ENCODE measurements around the gene SZRD1. TPM values are rescaled to one million over a fixed set of nuclear protein-coding genes. Genes with fewer than 3 reads are reported as not detected.

SZRD1 gene
- total RNA-seq, 1 experiment from 2014 or later, result 79.2 TPM

GRCh38 chr1:16387201-16388188, 20.5 kb downstream of the SZRD1 start:
- DNase-seq (ENCODE audit: low read depth, low spot score), result no peak
- in situ Hi-C loops (cut with HindIII; ENCODE audit: low pct_unique_long_range_greater_than_20kb, low sequenced_read_pairs), result no loop called here

- no peak for DNase-seq (ENCODE audit: low read depth, low spot score)
- in situ Hi-C loops (cut with HindIII; ENCODE audit: low pct_unique_long_range_greater_than_20kb, low sequenced_read_pairs), result no loop called here
These were observed 24.4 kb downstream of the SZRD1 start for GRCh38 chr1:16391411-16391810.

- no peak for DNase-seq (ENCODE audit: low read depth, low spot score)
These were observed 25.9 kb downstream of the SZRD1 start for GRCh38 chr1:16392740-16393569.

GRCh38 chr1:16393570-16394521, 26.8 kb downstream of the SZRD1 start:
- in situ Hi-C loops (cut with HindIII; ENCODE audit: low pct_unique_long_range_greater_than_20kb, low sequenced_read_pairs), result no loop called here
- no peak for DNase-seq (ENCODE audit: low read depth, low spot score)

More at GRCh38 chr1:16392740-16393569, 25.9 kb downstream of the SZRD1 start:
- in situ Hi-C loops (cut with HindIII; ENCODE audit: low pct_unique_long_range_greater_than_20kb, low sequenced_read_pairs), result no loop called here

- no peak for DNase-seq (ENCODE audit: low read depth, low spot score)
- in situ Hi-C loops (cut with HindIII; ENCODE audit: low pct_unique_long_range_greater_than_20kb, low sequenced_read_pairs), result no loop called here
These were observed 27.9 kb downstream of the SZRD1 start for GRCh38 chr1:16394977-16395376.

GRCh38 chr1:16396591-16396990, 29.5 kb downstream of the SZRD1 start:
- no peak for DNase-seq (ENCODE audit: low read depth, low spot score)

GRCh38 chr1:16397120-16397519, 30.1 kb downstream of the SZRD1 start:
- DNase-seq (ENCODE audit: low read depth, low spot score), result no peak
- in situ Hi-C loops (cut with HindIII; ENCODE audit: low pct_unique_long_range_greater_than_20kb, low sequenced_read_pairs), result no loop called here

More at GRCh38 chr1:16396591-16396990, 29.5 kb downstream of the SZRD1 start:
- in situ Hi-C loops (cut with HindIII; ENCODE audit: low pct_unique_long_range_greater_than_20kb, low sequenced_read_pairs), result no loop called here

- in situ Hi-C loops (cut with HindIII; ENCODE audit: low pct_unique_long_range_greater_than_20kb, low sequenced_read_pairs), result no loop called here
- DNase-seq (ENCODE audit: low read depth, low spot score), result no peak
These were observed 31.4 kb downstream of the SZRD1 start for GRCh38 chr1:16398371-16398953.

GRCh38 chr1:16402742-16403141, 35.7 kb downstream of the SZRD1 start:
- in situ Hi-C loops (cut with HindIII; ENCODE audit: low pct_unique_long_range_greater_than_20kb, low sequenced_read_pairs), result no loop called here
- DNase-seq (ENCODE audit: low read depth, low spot score), result no peak

- in situ Hi-C loops (cut with HindIII; ENCODE audit: low pct_unique_long_range_greater_than_20kb, low sequenced_read_pairs), result no loop called here
- no peak for DNase-seq (ENCODE audit: low read depth, low spot score)
These were observed 38.4 kb downstream of the SZRD1 start for GRCh38 chr1:16405441-16405840.

- in situ Hi-C loops (cut with HindIII; ENCODE audit: low pct_unique_long_range_greater_than_20kb, low sequenced_read_pairs), result no loop called here
These were observed 39.8 kb downstream of the SZRD1 start for GRCh38 chr1:16406868-16407267.

GRCh38 chr1:16409536-16410152, 42.6 kb downstream of the SZRD1 start:
- in situ Hi-C loops (cut with HindIII; ENCODE audit: low pct_unique_long_range_greater_than_20kb, low sequenced_read_pairs), result no loop called here
- DNase-seq (ENCODE audit: low read depth, low spot score), result no peak

More at GRCh38 chr1:16406868-16407267, 39.8 kb downstream of the SZRD1 start:
- DNase-seq (ENCODE audit: low read depth, low spot score), result no peak

GRCh38 chr1:16410803-16411202, 43.8 kb downstream of the SZRD1 start:
- no peak for DNase-seq (ENCODE audit: low read depth, low spot score)
- in situ Hi-C loops (cut with HindIII; ENCODE audit: low pct_unique_long_range_greater_than_20kb, low sequenced_read_pairs), result no loop called here

GRCh38 chr1:16413191-16413590, 46.1 kb downstream of the SZRD1 start:
- in situ Hi-C loops (cut with HindIII; ENCODE audit: low pct_unique_long_range_greater_than_20kb, low sequenced_read_pairs), result no loop called here
- DNase-seq (ENCODE audit: low read depth, low spot score), result peak; percentile 76

- in situ Hi-C loops (cut with HindIII; ENCODE audit: low pct_unique_long_range_greater_than_20kb, low sequenced_read_pairs), result no loop called here
These were observed 51.9 kb downstream of the SZRD1 start for GRCh38 chr1:16418823-16419425.

GRCh38 chr1:16420424-16421118, 53.5 kb downstream of the SZRD1 start:
- in situ Hi-C loops (cut with HindIII; ENCODE audit: low pct_unique_long_range_greater_than_20kb, low sequenced_read_pairs), result no loop called here

More at GRCh38 chr1:16418823-16419425, 51.9 kb downstream of the SZRD1 start:
- no peak for DNase-seq (ENCODE audit: low read depth, low spot score)

More at GRCh38 chr1:16420424-16421118, 53.5 kb downstream of the SZRD1 start:
- no peak for DNase-seq (ENCODE audit: low read depth, low spot score)

Data from SK-MEL-5 (cell line).